ENCODE data around the gene FOXK2.
A peak's percentile ranks its signal among the peaks of the same experiment; 100 is the strongest.

The FOXK2 gene

DNA sequence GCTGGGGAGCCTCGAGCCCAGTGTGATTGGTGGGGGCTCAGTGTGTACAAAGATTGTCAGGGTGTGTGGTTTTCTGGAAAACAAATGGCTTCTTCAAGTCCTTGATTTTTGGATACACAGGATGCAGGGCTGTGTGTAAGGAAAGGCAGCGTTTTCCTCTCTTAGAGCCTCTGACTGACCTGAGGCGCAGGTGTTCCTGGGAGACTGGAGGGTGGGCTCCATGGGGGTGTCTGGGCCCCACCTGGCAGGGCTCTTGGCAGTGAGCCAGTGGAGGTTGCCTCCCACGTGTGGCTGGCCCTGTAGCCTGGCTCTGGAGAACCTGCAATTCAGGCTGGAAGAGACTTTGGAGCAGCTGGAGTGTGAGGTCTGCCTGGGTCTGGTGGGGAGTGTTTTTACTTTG is 5.0 kb downstream of the FOXK2 start:
- peaks cover 0 to 82% (median 44%) of the 10 kb centered on the region in 4 donors for H3K4me1 ChIP-seq
- no peak overlapping the region for H3K27ac ChIP-seq
- no peak overlapping the region for H3K4me3 ChIP-seq
- TF ChIP-seq, protein P1, sequence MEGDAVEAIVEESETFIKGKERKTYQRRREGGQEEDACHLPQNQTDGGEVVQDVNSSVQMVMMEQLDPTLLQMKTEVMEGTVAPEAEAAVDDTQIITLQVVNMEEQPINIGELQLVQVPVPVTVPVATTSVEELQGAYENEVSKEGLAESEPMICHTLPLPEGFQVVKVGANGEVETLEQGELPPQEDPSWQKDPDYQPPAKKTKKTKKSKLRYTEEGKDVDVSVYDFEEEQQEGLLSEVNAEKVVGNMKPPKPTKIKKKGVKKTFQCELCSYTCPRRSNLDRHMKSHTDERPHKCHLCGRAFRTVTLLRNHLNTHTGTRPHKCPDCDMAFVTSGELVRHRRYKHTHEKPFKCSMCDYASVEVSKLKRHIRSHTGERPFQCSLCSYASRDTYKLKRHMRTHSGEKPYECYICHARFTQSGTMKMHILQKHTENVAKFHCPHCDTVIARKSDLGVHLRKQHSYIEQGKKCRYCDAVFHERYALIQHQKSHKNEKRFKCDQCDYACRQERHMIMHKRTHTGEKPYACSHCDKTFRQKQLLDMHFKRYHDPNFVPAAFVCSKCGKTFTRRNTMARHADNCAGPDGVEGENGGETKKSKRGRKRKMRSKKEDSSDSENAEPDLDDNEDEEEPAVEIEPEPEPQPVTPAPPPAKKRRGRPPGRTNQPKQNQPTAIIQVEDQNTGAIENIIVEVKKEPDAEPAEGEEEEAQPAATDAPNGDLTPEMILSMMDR (IDR thresholded peaks at IDR 0.05): no peak
- H3K27me3 ChIP-seq: no peaks in the 10 kb centered on the region
- intact Hi-C loops (cut with DNase I; ENCODE audit: low total_unique reads): no loop called here
- H3K9me3 ChIP-seq: no peaks in the 10 kb centered on the region
- no peak for DNase-seq
- no peaks in the 10 kb centered on the region for H3K36me3 ChIP-seq

DNA sequence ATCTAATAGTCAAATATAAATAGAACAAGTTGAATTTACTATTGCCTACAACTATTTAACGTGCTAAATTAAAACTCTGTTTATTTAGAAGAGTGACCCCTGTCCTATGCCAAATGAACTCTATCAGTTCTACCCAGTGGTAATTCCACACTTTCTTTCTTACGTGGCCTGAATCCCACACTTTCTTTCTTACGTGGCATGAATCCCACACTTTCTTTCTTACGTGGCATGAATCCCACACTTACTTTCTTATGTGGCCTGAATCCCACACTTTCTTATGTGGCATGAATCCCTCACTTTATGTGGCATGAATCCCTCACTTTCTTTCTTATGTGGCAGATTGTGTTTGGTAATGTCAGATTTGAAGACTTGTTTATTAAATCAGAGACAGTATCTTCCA is 6.2 kb downstream of the FOXK2 start:
- no peaks in the 10 kb centered on the region for H3K9me3 ChIP-seq
- H3K36me3 ChIP-seq: no peaks in the 10 kb centered on the region
- peaks cover 0 to 90% (median 49%) of the 10 kb centered on the region in 4 donors for H3K4me1 ChIP-seq
- TF ChIP-seq, protein P1 (IDR thresholded peaks at IDR 0.05): no peak
- no peak overlapping the region for H3K4me3 ChIP-seq
- H3K27me3 ChIP-seq: no peaks in the 10 kb centered on the region
- intact Hi-C loops (cut with DNase I; ENCODE audit: low total_unique reads): no loop called here
- no peak for DNase-seq
- peak overlapping the region; percentile 17 to 42 for H3K27ac ChIP-seq

DNA sequence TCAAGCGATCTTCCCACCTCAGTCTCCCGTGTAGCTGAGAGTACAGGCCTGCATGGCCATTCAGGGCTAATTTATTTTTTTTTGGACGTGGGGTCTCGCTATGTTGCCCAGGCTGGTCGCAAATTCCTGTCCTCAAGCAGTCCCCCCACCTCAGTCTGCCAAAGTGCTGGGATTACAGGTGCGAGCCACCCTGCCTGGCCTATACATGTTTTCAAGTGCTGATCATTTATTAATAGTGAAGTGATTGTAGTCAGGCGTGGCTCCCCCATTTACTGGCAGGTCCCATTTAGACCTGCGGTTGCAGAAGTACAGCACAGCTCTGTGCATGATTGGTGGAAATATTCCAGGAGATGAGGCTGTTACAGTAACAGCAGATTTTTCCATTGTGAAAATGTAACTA is 8.4 kb downstream of the FOXK2 start:
- Histone ChIP-seq H3K4me1 (peaks cover 0 to 87% (median 53%) of the 10 kb centered on the region in 4 donors), H3K27me3 (no peaks in the 10 kb centered on the region), H3K9me3 (no peaks in the 10 kb centered on the region), H3K36me3 (no peaks in the 10 kb centered on the region), H3K27ac (peak overlapping the region in 1 of 2 donors; percentile 69), H3K4me3 (no peak overlapping the region)
- no peak for DNase-seq
- intact Hi-C loops (cut with DNase I; ENCODE audit: low total_unique reads): no loop called here
- TF ChIP-seq, protein P1 (IDR thresholded peaks at IDR 0.05): no peak

DNA sequence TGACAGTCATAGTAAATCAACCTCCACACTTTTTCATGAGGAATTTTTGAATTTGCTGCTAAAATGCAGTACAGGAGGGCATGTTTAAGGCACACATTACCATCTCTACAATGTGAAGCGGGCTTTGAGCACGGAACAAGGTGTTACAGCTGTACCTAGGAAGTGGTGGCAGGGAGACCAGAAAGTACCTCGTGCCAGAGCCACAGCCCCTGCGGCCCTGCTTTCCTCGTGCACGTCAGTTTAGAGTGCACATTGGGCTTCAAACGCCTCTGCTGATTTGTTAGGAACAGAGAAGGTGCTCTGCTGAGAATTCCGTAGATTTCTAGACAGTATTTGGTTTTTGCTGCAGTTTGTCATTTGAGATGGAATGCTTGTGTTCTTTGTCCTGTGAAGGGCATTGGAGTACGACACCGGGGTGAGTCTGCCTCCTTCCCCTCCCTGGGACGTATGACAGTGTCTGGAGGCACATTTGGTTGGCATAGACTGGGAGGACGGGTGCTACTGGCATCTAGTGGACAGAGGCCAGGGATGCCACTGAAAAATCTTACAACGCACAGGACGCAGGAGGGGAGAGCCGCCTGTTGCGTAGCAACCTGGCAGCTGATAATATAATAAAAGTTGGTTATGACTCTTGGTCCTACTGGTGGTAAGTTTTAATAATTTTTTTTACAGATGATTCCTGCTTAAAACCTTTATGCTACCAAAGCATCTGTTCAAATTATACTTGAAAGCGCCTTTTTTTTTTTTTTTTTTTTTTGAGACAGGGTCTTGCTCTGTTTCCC is 9.1 kb downstream of the FOXK2 start:
- DNase-seq: peak; percentile 59 to 80
- TF ChIP-seq, protein P1 (IDR thresholded peaks at IDR 0.05): peak; percentile 38 to 44
- Histone ChIP-seq H3K27ac (peak overlapping the region; percentile 69 to 73), H3K4me3 (no peak overlapping the region), H3K36me3 (no peaks in the 10 kb centered on the region), H3K27me3 (no peaks in the 10 kb centered on the region), H3K4me1 (peaks cover 0 to 82% (median 58%) of the 10 kb centered on the region in 4 donors), H3K9me3 (no peaks in the 10 kb centered on the region)
- intact Hi-C loops (cut with DNase I; ENCODE audit: low total_unique reads): no loop called here

DNA sequence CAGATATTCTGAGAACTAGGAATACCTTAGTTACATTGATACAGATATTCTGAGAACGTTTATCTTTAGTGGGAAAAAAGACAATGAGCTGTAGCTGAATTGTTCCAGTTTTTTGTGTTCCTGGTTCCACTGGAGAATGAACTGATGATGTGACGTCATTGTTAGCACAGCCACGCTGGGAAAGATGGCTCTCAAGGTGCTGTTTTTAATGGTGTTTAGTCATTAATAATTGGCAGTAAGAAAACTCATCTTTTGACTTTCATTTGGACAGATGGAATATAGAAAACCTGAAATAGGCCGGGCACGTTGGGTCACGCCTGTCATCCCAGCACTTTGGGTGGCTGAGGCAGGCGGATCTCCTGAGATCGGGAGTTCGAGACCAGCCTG is 10.4 kb downstream of the FOXK2 start:
- TF ChIP-seq, protein P1 (IDR thresholded peaks at IDR 0.05): no peak
- Histone ChIP-seq H3K4me1 (peaks cover 0 to 82% (median 57%) of the 10 kb centered on the region in 4 donors), H3K27ac (peak overlapping the region in 1 of 2 donors; percentile 69), H3K4me3 (no peak overlapping the region), H3K9me3 (no peaks in the 10 kb centered on the region), H3K27me3 (no peaks in the 10 kb centered on the region), H3K36me3 (no peaks in the 10 kb centered on the region)
- intact Hi-C loops (cut with DNase I; ENCODE audit: low total_unique reads): no loop called here
- DNase-seq: no peak
